ENCODE measurements around the gene EPB41. TPM values are rescaled to one million over a fixed set of nuclear protein-coding genes. Genes with fewer than 3 reads are reported as not detected.
A peak's percentile ranks its signal among the peaks of the same experiment; 100 is the strongest.

Gene EPB41
- total and polyA plus RNA-seq, 9 of the 15 experiments (the other 6 are each of a cell fraction or from before 2014, with no cell fraction given) = 3.7 to 213 (median 141) TPM

DNA sequence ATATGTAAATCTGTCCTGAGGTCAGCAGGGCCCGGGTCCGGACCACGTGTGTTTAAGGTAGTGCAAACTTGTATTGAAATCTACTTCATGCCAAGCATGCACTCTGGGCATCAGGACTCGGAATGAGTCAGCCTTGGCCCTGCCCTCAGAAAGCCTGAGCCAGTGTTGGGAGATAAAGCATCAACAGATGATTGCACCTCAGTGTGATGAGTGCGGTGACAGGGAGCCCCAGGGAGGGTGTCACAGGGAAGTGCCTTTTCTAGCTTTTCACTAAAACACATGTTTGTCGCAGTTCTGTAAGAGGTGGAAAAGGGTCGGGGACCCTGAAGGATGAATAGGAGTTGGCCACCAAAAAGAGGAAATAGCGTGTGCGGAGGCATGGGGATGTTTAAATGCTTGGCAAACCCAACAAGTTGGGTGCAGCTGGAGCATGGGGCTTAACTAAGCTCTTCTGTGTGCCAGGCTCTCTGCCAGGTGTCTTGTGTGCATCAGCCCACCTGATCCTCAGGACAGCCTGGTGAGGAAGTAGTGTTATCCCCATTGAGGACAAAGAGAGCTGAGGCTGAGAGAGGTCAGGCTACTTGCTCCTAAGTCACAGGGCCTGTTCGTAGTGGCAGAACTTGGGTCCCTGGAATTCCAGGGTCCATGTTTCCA lies 48.2 kb upstream of the EPB41 start:
- BruUV-seq (replicated peaks) = no TSS peak
- H3K36me3 ChIP-seq (ENCODE audit: control insufficient read depth, insufficient read depth, low read length) = no peaks in the 10 kb centered on the region
- H3K27ac ChIP-seq (ENCODE audit: extremely low read depth, low read depth, low read length) = no peak overlapping the region
- H2AFZ ChIP-seq (ENCODE audit: low read depth, low read length) = no peak overlapping the region
- H3K4me2 ChIP-seq (ENCODE audit: insufficient read depth, low read length) = no peak overlapping the region
- no peak overlapping the region for H3K4me3 ChIP-seq
- H3K4me1 ChIP-seq (replicated peaks in 1 of 2; ENCODE audit: control insufficient read depth in 2 of 2, insufficient read depth in 2 of 2, low read length in 2 of 2) = peaks cover 0 to 11% of the 10 kb centered on the region in 2 experiments; a peak in 2 of 5 replicates
- CTCF ChIA-PET (ENCODE audit: low intra/inter-chr PET ratio) = no interaction called here
- in situ Hi-C loops (cut with MboI) = loop anchor here (5.0 kb wide), 3 partner anchors 79 to 354 kb away; partner anchors contain the start of gene RNU11
- peaks cover 37 to 70% of the 10 kb centered on the region in 2 experiments for H3K27me3 ChIP-seq (ENCODE audit: control insufficient read depth in 2 of 2, insufficient read depth in 2 of 2, low read length in 2 of 2)
- intact Hi-C loops (cut with micrococcal nuclease) = no loop called here
- FAIRE-seq = no peak
- no peak; the same call in 2 of the 3 replicates for ATAC-seq
- H3K9ac ChIP-seq (ENCODE audit: insufficient read depth in 1 of 2, low read depth in 2 of 2, low read length in 2 of 2) = no peak overlapping the region
- no peaks in the 10 kb centered on the region for H3K9me1 ChIP-seq (ENCODE audit: control insufficient read depth, insufficient read depth, low read length)
- WGBS (ENCODE audit: insufficient coverage, low coverage, missing lambda C conversion rate) = 3% methylated on average over 10 of the region's 10 CpGs
- POLR2A ChIA-PET = interaction anchor here (0.9 to 3.2 kb wide), 7 partner anchors 9 to 285 kb away, joined by 3 to 12 read pairs (median 7); partner anchors contain the start of genes GMEB1 and RNU11
- no peaks in the 10 kb centered on the region for H4K20me1 ChIP-seq (replicated peaks; ENCODE audit: control insufficient read depth, insufficient read depth, low read length)
- no peak for DNase-seq (ENCODE audit: extremely low read depth in 1 of 4, low spot score in 3 of 4)
- no peaks in the 10 kb centered on the region for H3K79me2 ChIP-seq (ENCODE audit: control insufficient read depth, insufficient read depth, low read length)
- H3K9me3 ChIP-seq (replicated peaks; ENCODE audit: control insufficient read depth, insufficient read depth, low read depth, low read length) = no peaks in the 10 kb centered on the region
- TF ChIP-seq GABPB1 (CRISPR knock-in tag; IDR thresholded peaks at IDR 0.05) (no peak), MEIS2 (IDR thresholded peaks at IDR 0.05; ENCODE audit: partially characterized antibody) (peak; percentile 41), PBX2 (CRISPR knock-in tag; IDR thresholded peaks at IDR 0.05; ENCODE audit: low read depth) (0 out of 2 replicates have a peak, but pooled peaks have one; percentile 10), PBX2 (tag; conservative IDR thresholded peaks at IDR 0.05; ENCODE audit: low read depth) (no peak), SNRNP70 (optimal IDR thresholded peaks at IDR 0.05; ENCODE audit: low read depth, low read length) (no peak), FOXK2 (conservative IDR thresholded peaks at IDR 0.05 in 1 of 2, IDR thresholded peaks at IDR 0.05 in 1 of 2; ENCODE audit: low read depth in 2 of 2) (no peak), CHD4 (IDR thresholded peaks at IDR 0.05; ENCODE audit: insufficient read depth, insufficient replicate concordance, low read depth, low read length, poor library complexity, severe bottlenecking) (no peak), CTBP1 (IDR thresholded peaks at IDR 0.05; ENCODE audit: borderline replicate concordance) (peak; percentile 61; the same call in 1 of the 2 replicates), ZFP36 (IDR thresholded peaks at IDR 0.05; ENCODE audit: low read depth, low read length, partially characterized antibody) (no peak)
- TF ChIP-seq, protein P1, sequence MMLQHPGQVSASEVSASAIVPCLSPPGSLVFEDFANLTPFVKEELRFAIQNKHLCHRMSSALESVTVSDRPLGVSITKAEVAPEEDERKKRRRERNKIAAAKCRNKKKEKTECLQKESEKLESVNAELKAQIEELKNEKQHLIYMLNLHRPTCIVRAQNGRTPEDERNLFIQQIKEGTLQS (IDR thresholded peaks at IDR 0.05) = peak; percentile 31; the same call in 1 of the 2 replicates
- TF ChIP-seq, protein P1 (CRISPR knock-in tag; conservative IDR thresholded peaks at IDR 0.05) = no peak
- TF ChIP-seq, protein P2, sequence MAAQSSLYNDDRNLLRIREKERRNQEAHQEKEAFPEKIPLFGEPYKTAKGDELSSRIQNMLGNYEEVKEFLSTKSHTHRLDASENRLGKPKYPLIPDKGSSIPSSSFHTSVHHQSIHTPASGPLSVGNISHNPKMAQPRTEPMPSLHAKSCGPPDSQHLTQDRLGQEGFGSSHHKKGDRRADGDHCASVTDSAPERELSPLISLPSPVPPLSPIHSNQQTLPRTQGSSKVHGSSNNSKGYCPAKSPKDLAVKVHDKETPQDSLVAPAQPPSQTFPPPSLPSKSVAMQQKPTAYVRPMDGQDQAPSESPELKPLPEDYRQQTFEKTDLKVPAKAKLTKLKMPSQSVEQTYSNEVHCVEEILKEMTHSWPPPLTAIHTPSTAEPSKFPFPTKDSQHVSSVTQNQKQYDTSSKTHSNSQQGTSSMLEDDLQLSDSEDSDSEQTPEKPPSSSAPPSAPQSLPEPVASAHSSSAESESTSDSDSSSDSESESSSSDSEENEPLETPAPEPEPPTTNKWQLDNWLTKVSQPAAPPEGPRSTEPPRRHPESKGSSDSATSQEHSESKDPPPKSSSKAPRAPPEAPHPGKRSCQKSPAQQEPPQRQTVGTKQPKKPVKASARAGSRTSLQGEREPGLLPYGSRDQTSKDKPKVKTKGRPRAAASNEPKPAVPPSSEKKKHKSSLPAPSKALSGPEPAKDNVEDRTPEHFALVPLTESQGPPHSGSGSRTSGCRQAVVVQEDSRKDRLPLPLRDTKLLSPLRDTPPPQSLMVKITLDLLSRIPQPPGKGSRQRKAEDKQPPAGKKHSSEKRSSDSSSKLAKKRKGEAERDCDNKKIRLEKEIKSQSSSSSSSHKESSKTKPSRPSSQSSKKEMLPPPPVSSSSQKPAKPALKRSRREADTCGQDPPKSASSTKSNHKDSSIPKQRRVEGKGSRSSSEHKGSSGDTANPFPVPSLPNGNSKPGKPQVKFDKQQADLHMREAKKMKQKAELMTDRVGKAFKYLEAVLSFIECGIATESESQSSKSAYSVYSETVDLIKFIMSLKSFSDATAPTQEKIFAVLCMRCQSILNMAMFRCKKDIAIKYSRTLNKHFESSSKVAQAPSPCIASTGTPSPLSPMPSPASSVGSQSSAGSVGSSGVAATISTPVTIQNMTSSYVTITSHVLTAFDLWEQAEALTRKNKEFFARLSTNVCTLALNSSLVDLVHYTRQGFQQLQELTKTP (IDR thresholded peaks at IDR 0.05; ENCODE audit: low read depth in 1 of 2, partially characterized antibody in 2 of 2) = no peak
- TF ChIP-seq, protein P3, sequence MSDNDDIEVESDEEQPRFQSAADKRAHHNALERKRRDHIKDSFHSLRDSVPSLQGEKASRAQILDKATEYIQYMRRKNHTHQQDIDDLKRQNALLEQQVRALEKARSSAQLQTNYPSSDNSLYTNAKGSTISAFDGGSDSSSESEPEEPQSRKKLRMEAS (CRISPR knock-in tag; IDR thresholded peaks at IDR 0.05) = peak; percentile 25; the same call in 1 of the 2 replicates
